GM21390 (cell line): Measurements from ENCODE around the gene SLC16A3.

Experiments used
- ATAC-seq: cut with Tn5 transposase; IDR thresholded peaks from one replicate; pipeline ENCODE4 v1.9.1; 2021; ENCODE audit not compliant: unreplicated experiment

Gene SLC16A3

GRCh38 chr17:82281076-82281475, 52.2 kb downstream of the SLC16A3 start:
- no peak for ATAC-seq

GRCh38 chr17:82281502-82282238, 52.8 kb downstream of the SLC16A3 start:
- no peak for ATAC-seq

GRCh38 chr17:82282239-82283207, 53.7 kb downstream of the SLC16A3 start:
- no peak for ATAC-seq

- no peak for ATAC-seq
Observed at GRCh38 chr17:82283208-82283749, 54.4 kb downstream of the SLC16A3 start.

- ATAC-seq = no peak
Observed at GRCh38 chr17:82285141-82285540, 56.3 kb downstream of the SLC16A3 start.

- no peak for ATAC-seq
Observed at GRCh38 chr17:82287013-82287867, 58.4 kb downstream of the SLC16A3 start.

GRCh38 chr17:82287868-82288801, 59.3 kb downstream of the SLC16A3 start:
- no peak for ATAC-seq
